HG03575 (cell line): ENCODE measurements around the gene FLRT1.

ENCODE experiments used
- ATAC-seq: cut with Tn5 transposase; IDR thresholded peaks from one replicate; pipeline ENCODE4 v1.9.1; 2021; ENCODE audit not compliant: unreplicated experiment, insufficient number of reproducible peaks, low FRiP score; ENCODE audit errors: extremely low read depth

Gene FLRT1

GRCh38 chr11:64073542-64073941, 37.8 kb downstream of the FLRT1 start:
- no peak for ATAC-seq

DNA sequence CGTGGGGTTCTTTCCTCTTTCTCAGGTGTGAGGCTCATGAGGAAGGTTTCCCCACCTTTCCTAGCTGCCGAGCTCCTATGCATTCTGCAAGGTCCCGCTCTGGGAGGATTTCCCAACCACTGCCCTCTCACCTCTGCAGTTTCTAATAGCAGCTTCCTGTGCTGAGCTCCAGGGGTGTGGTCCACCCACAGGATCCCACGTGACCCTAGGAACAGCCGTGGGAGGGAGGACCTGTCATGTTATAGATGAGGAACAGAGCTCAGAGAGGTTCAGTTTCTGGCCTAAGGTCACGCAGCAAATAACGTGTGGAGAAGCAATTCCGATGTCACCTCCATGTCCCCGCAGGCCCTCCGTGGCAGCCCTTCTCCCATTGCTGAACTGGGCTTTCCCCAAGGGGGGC, 38.5 kb downstream of the FLRT1 start:
- no peak for ATAC-seq

GRCh38 chr11:64076758-64077157, 41.0 kb downstream of the FLRT1 start:
- ATAC-seq: no peak

DNA sequence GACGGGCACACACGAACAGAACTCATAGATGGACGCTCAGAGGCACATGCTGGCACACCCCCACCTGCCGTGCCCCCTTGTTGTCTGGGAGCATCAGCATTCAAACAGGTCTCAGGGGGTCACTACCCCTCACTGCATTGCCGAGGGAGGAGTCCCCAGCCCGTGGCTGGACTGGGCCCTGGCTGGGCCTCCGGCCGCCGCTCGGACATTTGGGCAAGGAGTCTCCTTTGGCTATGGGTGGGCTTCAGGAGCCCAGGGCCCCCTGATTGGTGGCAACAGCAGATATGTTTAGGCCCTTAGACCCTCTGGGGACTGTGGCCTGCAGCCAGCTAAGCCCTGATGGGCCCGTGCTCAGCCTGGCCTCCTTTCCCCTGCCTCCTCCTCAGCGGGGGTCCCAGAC, 41.9 kb downstream of the FLRT1 start:
- ATAC-seq: no peak

DNA sequence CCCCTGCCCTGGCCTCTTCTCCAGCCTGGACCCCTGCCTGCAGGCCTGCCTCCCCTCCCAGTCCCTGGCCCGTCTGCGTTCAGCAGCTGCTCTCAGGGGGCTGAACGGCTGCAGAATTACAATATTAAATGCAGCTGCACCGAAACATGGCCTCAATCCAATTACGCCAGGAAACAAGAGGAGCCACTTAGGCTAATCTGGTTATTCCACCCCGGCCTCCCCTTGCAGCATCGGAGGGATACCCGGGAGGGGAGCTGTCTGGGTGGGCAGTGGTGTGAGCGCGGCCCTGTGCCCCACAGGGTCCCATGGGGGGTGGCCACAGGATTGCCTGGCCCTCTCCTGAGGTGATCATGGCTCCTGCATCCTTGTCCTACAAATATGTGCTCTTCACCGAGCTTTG, 42.6 kb downstream of the FLRT1 start:
- no peak for ATAC-seq

- no peak for ATAC-seq
These were observed 43.2 kb downstream of the FLRT1 start for GRCh38 chr11:64078905-64079304.

- no peak for ATAC-seq
These were observed 44.7 kb downstream of the FLRT1 start for GRCh38 chr11:64080390-64080789.

- ATAC-seq: no peak
These were observed 46.2 kb downstream of the FLRT1 start for GRCh38 chr11:64081745-64082442.

- ATAC-seq: no peak
These were observed 47.8 kb downstream of the FLRT1 start for GRCh38 chr11:64083398-64084080.

DNA sequence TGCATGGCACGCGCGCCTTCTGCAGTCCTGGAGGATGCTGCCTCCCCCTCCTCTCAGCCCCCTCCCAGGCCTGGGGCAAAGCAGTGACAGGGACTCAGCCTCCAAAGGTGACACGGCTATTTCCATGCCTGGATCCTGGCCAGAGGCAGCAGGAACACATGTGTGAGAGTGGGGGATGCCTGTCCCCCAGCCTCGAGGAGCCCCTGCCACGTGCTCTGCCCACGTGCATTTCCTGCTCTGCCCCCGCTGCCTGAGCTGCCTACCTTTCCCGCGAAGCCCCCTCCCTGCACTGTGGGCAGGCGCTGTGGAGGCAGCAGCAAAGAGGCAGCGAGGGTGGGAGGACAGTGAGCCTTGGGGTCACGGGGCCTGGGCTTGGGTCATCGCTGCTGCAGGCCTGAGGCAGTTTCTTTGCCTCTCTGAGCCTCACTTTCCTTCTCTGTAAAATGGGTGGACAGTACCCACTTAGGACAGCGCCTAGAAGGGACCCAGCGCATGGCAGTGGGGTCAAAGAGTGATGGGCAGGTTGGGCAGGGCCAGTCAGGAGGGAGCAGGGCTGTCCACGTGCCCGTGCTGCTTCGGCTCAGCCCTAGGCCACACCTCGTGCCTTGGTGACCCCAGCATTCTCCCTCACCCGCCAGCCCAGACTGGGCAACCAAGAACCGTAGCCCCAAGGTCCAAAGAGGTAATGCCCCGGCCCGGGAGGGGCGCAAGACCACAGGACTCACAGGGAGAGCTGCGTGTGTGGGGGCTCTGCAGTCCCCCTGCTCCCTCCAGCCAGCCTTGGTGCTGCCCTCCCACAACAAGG, 48.6 kb downstream of the FLRT1 start:
- no peak for ATAC-seq

GRCh38 chr11:64084951-64085710, 49.4 kb downstream of the FLRT1 start:
- ATAC-seq: no peak
